Left ventricle myocardium inferior (tissue), 1 donor: ENCODE results near the gene MAP7. TPM values are rescaled to one million over a fixed set of nuclear protein-coding genes. Genes with fewer than 3 reads are reported as not detected.

ENCODE experiments used
- DNase-seq: peaks from one replicate; pipeline ENCODE4 v3.0.0-alpha.2; 2020
- H3K27ac ChIP-seq: fragments of 200-600 bp; replicated peaks from 2 replicates; pipeline ENCODE4 v1.8.0; 2021
- H3K27me3 ChIP-seq: fragments of 200-600 bp; 2 replicates; pipeline ENCODE4 v1.8.0; 2021; ENCODE audit warnings: low read depth
- H3K36me3 ChIP-seq: fragments of 200-600 bp; 2 replicates; pipeline ENCODE4 v1.8.0; 2021
- H3K4me1 ChIP-seq: fragments of 200-600 bp; 2 replicates; pipeline ENCODE4 v1.8.0; 2021
- H3K4me3 ChIP-seq: fragments of 200-600 bp; 2 replicates; pipeline ENCODE4 v1.8.0; 2021; ENCODE audit warnings: mild to moderate bottlenecking, moderate library complexity
- H3K9me3 ChIP-seq: fragments of 200-600 bp; replicated peaks from 2 replicates; pipeline ENCODE4 v1.8.0; 2021
- intact Hi-C: fragments of 100-400 bp; cut with micrococcal nuclease; formaldehyde crosslinking; loops from one replicate; pipeline ENCODE4 v1.11.0; 2022
- total RNA-seq: library from RNA; stranded (reverse); fragmentation: NEBNext Ultra II Directional; extraction: Animal tissue kit (Norgen Biotek cat#: 25700); gene quantifications from one replicate; pipeline ENCODE4 v1.2.1, GENCODE V29; 2021
- TF ChIP-seq, protein P1 (sequence below): fragments of 200-600 bp; IDR thresholded peaks from 2 replicates; pipeline ENCODE4 v1.8.0; 2021; ENCODE audit warnings: antibody characterized with exemption, mild to moderate bottlenecking, borderline replicate concordance
- donor health status: DM: no; HTN: yes; CAD: no; lungs with severe emphysema.

MAP7 gene
- total RNA-seq, 1 donor from 2014 or later = 3.1 TPM

DNA sequence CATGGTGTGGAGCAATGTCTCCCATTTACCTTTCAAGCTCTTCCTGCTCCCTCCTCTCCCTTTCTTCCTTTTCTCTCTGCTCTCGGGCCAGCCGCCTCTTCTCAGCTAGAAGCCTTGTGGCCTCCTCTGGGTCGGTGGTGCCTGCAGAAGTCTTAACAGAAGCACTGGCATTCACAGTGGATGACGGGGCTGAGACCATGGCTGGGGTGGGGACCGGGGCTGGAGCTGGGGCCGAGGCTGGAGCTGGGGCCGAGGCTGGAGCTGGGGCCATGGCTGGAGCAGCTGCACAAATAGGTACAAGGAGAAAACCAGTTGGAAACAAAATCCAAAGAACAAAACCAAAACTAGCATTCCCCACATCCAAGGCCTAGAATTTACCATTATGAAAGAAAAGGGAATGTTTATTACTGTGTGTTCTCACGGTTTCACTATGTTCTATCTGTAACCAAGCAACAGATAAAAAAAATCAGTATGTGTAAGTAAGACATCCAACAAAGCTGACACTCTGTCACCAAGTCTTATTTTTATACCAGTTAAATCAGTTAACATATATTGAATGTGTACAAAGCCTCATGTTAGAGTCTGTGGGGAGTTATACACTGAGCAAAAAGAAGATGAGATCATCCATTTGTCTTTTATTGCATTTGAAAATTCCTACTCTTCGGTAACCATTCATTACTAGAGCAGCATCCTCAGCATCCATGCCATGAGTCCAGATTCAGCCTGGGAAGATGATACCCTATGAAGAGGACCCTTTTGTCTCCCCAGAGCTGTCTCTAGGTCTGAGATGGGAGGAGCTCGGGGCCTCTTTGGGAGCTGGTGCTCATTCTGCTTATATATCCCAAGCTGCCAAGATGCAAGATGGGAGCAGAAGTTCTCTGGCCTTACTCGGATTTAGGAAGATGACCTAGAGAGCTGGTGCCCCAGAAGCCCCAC is 187.5 kb downstream of the MAP7 start:
- Histone ChIP-seq H3K27ac (no peak overlapping the region), H3K4me3 (no peak overlapping the region), H3K9me3 (no peaks in the 10 kb centered on the region), H3K27me3 (no peaks in the 10 kb centered on the region), H3K36me3 (no peaks in the 10 kb centered on the region), H3K4me1 (peaks cover 6% of the 10 kb centered on the region)
- TF ChIP-seq, protein P1, sequence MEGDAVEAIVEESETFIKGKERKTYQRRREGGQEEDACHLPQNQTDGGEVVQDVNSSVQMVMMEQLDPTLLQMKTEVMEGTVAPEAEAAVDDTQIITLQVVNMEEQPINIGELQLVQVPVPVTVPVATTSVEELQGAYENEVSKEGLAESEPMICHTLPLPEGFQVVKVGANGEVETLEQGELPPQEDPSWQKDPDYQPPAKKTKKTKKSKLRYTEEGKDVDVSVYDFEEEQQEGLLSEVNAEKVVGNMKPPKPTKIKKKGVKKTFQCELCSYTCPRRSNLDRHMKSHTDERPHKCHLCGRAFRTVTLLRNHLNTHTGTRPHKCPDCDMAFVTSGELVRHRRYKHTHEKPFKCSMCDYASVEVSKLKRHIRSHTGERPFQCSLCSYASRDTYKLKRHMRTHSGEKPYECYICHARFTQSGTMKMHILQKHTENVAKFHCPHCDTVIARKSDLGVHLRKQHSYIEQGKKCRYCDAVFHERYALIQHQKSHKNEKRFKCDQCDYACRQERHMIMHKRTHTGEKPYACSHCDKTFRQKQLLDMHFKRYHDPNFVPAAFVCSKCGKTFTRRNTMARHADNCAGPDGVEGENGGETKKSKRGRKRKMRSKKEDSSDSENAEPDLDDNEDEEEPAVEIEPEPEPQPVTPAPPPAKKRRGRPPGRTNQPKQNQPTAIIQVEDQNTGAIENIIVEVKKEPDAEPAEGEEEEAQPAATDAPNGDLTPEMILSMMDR = no peak
- intact Hi-C loops = no loop called here
- DNase-seq = no peak

DNA sequence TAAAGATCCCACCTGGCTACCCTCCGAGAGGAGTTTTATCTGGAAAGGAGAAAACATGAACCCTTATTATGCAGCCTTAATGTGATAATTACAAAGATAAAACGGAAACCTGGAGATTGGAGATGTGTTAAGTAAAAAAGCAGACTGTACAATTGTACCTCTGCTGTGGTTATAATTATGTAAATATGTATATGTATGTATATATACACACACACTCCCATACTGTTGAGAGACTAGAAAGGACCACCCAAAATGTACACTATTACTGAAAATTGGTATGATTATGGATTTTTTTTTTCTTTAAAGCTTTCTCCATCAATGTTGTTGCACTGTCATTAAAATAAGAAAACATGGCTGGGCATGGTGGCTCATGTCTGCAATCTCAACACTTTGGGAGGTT is 188.4 kb downstream of the MAP7 start:
- Histone ChIP-seq H3K27me3 (no peaks in the 10 kb centered on the region), H3K36me3 (no peaks in the 10 kb centered on the region), H3K4me1 (peaks cover 6% of the 10 kb centered on the region), H3K27ac (no peak overlapping the region), H3K4me3 (no peak overlapping the region), H3K9me3 (no peaks in the 10 kb centered on the region)
- intact Hi-C loops = no loop called here
- TF ChIP-seq, protein P1 = no peak
- DNase-seq = no peak

DNA sequence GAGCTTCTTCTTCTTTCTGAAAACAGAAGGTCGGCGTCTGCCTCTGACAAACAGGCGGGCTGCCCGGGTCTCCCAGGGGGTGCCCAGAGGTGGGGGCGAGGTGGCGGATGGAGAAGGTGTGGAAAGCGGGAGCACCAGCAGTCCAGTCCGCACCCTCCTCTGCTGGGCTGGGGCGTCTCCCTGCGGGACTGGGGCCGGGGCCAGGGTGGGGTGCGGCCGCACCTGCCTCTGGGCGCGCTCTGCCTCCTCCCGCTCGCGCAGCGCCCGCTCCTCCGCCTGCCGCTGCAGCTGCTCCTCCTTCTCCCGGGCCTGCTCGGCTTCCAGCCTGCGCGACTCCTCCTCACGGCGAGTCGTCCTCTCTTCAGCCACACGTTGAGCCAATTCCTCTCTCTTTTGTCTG is 189.4 kb downstream of the MAP7 start:
- intact Hi-C loops = no loop called here
- TF ChIP-seq, protein P1 = no peak
- Histone ChIP-seq H3K27me3 (no peaks in the 10 kb centered on the region), H3K27ac (no peak overlapping the region), H3K36me3 (no peaks in the 10 kb centered on the region), H3K9me3 (no peaks in the 10 kb centered on the region), H3K4me3 (no peak overlapping the region), H3K4me1 (no peaks in the 10 kb centered on the region)
- DNase-seq = no peak

DNA sequence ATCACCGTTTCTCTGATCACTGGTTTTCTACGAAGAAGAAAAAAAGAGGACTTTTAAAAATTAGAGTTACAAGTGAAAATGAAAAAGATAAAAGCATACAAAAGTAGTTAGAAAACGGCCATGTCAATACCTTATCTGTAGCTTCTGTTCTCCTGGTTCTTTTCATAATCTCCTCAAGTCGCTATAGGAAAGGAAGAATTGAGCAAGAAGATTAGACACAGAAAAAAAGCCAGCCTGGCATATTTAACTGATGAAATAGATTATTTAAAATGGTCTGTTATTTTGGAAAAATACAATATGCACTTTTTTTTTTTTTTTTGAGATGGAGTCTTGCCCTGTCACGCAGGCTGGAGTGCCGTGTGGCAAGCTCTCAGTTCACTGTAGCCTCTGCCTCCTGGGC is 190.4 kb downstream of the MAP7 start:
- H3K36me3 ChIP-seq = no peaks in the 10 kb centered on the region
- H3K27ac ChIP-seq = no peak overlapping the region
- no peak overlapping the region for H3K4me3 ChIP-seq
- TF ChIP-seq, protein P1 = no peak
- no peak for DNase-seq
- H3K4me1 ChIP-seq = no peaks in the 10 kb centered on the region
- H3K9me3 ChIP-seq = no peaks in the 10 kb centered on the region
- H3K27me3 ChIP-seq = no peaks in the 10 kb centered on the region
- intact Hi-C loops = no loop called here

DNA sequence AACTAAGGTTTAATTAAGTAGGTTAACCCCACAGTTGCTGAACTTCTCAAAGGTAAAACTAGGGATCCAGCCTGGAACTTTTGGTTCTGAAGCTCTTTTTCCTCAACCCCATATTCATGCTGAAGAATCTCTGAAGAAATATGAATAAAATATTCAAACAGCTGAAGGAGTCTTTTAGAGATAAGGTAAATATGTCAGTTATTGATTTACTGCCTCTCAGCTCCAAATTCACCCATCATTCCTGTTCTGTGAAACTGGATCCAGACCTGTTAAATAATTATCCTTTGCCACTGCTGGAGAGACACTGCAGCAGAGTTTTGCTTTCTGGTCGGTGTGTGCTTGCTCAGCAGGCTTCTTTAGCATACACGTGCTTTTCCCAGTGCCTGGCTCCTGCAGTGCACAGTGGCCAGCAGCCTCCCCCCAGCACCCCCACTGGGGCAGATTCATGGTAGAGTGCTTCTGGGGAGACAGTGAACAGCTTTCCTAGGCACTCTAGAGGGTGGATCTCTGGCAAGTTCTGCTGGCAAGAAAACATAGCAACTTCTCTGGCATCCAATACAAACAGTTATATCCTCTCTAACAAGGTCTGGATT is 198.6 kb downstream of the MAP7 start:
- intact Hi-C loops = no loop called here
- no peak overlapping the region for H3K27ac ChIP-seq
- no peaks in the 10 kb centered on the region for H3K27me3 ChIP-seq
- no peaks in the 10 kb centered on the region for H3K36me3 ChIP-seq
- no peak for DNase-seq
- no peaks in the 10 kb centered on the region for H3K9me3 ChIP-seq
- no peaks in the 10 kb centered on the region for H3K4me1 ChIP-seq
- no peak overlapping the region for H3K4me3 ChIP-seq
- TF ChIP-seq, protein P1 = no peak
